PC-9 (cell line): ENCODE data around the gene RPL37A. TPM values are rescaled to one million over a fixed set of nuclear protein-coding genes. Genes with fewer than 3 reads are reported as not detected.

Experiments
- BruUV-seq: library from RNA; stranded (reverse); fragments of 400-500 nt; replicated peaks from 2 replicates; lab custom pipeline; 2021; lab: Mats Ljungman, UMichigan
- CTCF ChIA-PET: fragments of 300-600 bp; sonication (Branson Sonifier 250); formaldehyde crosslinking; loops from one replicate; lab custom pipeline; 2022; ENCODE audit warnings: antibody characterized with exemption; lab: Charles Lee
- POLR2A ChIA-PET: fragments of 300-600 bp; sonication (Branson Sonifier 250); formaldehyde crosslinking; loops from one replicate; lab custom pipeline; 2022; ENCODE audit warnings: antibody characterized with exemption; ENCODE audit not compliant: unreplicated experiment; lab: Charles Lee
- DNase-seq, 2 experiments: peaks; one replicate each; pipeline versions ENCODE4 v3.0.0 to v3.0.0-alpha.2; 2015 to 2022; ENCODE audit warnings: mixed read lengths in 1 of 2
- H2AFZ ChIP-seq: fragments of 200-600 bp; sonication (generic); 2 replicates; pipeline ENCODE4 v1.8.1; 2017; ENCODE audit warnings: antibody characterized with exemption
- H3F3A ChIP-seq: fragments of 200-600 bp; sonication (generic); 2 replicates; pipeline ENCODE4 v1.8.1; 2017; ENCODE audit warnings: antibody characterized with exemption, mild to moderate bottlenecking, low read depth; ENCODE audit not compliant: insufficient read depth
- H3K27ac ChIP-seq: fragments of 200-600 bp; sonication (generic); 2 replicates; pipeline ENCODE4 v1.6.1; 2016; ENCODE audit warnings: mixed run types
- H3K27me3 ChIP-seq: fragments of 200-600 bp; sonication (generic); 2 replicates; pipeline ENCODE4 v1.6.1; 2016; ENCODE audit warnings: low read depth, mixed run types; ENCODE audit not compliant: insufficient read depth
- H3K36me3 ChIP-seq: fragments of 200-600 bp; sonication (generic); 2 replicates; pipeline ENCODE4 v1.6.1; 2016; ENCODE audit warnings: low read depth, mixed run types
- H3K4me1 ChIP-seq: fragments of 200-600 bp; sonication (generic); replicated peaks from 2 replicates; pipeline ENCODE4 v1.6.1; 2016; ENCODE audit warnings: mixed run types; ENCODE audit not compliant: insufficient read depth
- H3K4me2 ChIP-seq: fragments of 200-600 bp; sonication (generic); 2 replicates; pipeline ENCODE4 v1.6.1; 2017; ENCODE audit warnings: mixed run types
- H3K4me3 ChIP-seq: fragments of 200-600 bp; sonication (generic); 2 replicates; pipeline ENCODE4 v1.6.1; 2016; ENCODE audit warnings: mixed run types
- H3K79me2 ChIP-seq: fragments of 200-600 bp; sonication (generic); 2 replicates; pipeline ENCODE4 v1.6.1; 2017; ENCODE audit warnings: low read depth, mixed run types
- H3K9me2 ChIP-seq: fragments of 200-600 bp; sonication (generic); 2 replicates; pipeline ENCODE4 v1.8.1; 2017; ENCODE audit warnings: mild to moderate bottlenecking; ENCODE audit not compliant: insufficient read depth
- H3K9me3 ChIP-seq: fragments of 200-600 bp; sonication (generic); 2 replicates; pipeline ENCODE4 v1.8.1; 2016; ENCODE audit warnings: low read depth; ENCODE audit not compliant: insufficient read depth
- H4K20me1 ChIP-seq: fragments of 200-600 bp; sonication (generic); 2 replicates; pipeline ENCODE4 v1.8.1; 2017; ENCODE audit not compliant: insufficient read depth
- EZH2 ChIP-seq: fragments of 200-600 bp; sonication (generic); IDR thresholded peaks from 2 replicates; pipeline ENCODE4 v1.8.0; 2017; ENCODE audit warnings: antibody characterized with exemption, low read depth
- intact Hi-C: fragments of 100-400 bp; cut with micrococcal nuclease; formaldehyde crosslinking; loops from one replicate; pipeline ENCODE4 v1.10.0; 2022; ENCODE audit not compliant: unreplicated experiment
- total RNA-seq: library from RNA; stranded (reverse); gene quantifications from 2 replicates; pipeline ENCODE4 v1.2.3, GENCODE V29; 2021
- TF ChIP-seq, protein P1 (sequence below): fragments of 200-600 bp; sonication (generic); conservative IDR thresholded peaks from 2 replicates; pipeline ENCODE4 v1.6.1; 2017; ENCODE audit warnings: mixed run types, antibody characterized with exemption, mild to moderate bottlenecking, moderate library complexity

RPL37A gene
- total RNA-seq, 1 experiment from 2014 or later = 2,248 TPM

DNA sequence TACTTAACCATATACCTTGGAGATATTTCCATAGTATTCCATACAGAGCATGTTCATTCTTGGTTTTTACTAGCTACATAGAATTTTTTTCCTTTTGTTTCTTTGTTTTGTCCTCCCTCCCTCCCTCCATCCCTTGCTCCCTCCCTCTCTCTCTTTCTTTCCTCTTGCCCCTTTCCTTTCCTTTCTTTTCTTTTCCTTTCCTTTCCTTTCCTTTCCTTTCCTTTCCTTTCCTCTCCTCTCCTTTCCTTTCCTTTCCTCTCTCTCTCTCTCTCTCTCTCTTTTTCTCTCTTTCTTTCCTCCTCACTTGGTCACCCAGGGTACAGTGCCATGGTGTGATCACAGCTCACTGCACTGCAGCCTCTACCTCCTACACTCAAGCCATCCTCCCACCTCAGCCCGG, 28.3 kb downstream of the RPL37A start:
- CTCF ChIA-PET = interaction anchor here (0.6 kb wide), 1 partner anchor 9 kb away, joined by 3 read pairs; no protein-coding TSS in a partner anchor
- H3K9me2 ChIP-seq = no peaks in the 10 kb centered on the region
- no peak overlapping the region for H2AFZ ChIP-seq
- H3K27me3 ChIP-seq = no peaks in the 10 kb centered on the region
- no peak for DNase-seq
- no peak overlapping the region for H3K4me3 ChIP-seq
- BruUV-seq = no TSS peak
- no peaks in the 10 kb centered on the region for H3K4me1 ChIP-seq
- no peaks in the 10 kb centered on the region for H3F3A ChIP-seq
- no peak overlapping the region for H3K27ac ChIP-seq
- H3K79me2 ChIP-seq = no peaks in the 10 kb centered on the region
- no peak overlapping the region for H3K4me2 ChIP-seq
- no peaks in the 10 kb centered on the region for H3K9me3 ChIP-seq
- H3K36me3 ChIP-seq = no peaks in the 10 kb centered on the region
- no peaks in the 10 kb centered on the region for H4K20me1 ChIP-seq
- POLR2A ChIA-PET = no interaction called here
- TF ChIP-seq, protein P1, sequence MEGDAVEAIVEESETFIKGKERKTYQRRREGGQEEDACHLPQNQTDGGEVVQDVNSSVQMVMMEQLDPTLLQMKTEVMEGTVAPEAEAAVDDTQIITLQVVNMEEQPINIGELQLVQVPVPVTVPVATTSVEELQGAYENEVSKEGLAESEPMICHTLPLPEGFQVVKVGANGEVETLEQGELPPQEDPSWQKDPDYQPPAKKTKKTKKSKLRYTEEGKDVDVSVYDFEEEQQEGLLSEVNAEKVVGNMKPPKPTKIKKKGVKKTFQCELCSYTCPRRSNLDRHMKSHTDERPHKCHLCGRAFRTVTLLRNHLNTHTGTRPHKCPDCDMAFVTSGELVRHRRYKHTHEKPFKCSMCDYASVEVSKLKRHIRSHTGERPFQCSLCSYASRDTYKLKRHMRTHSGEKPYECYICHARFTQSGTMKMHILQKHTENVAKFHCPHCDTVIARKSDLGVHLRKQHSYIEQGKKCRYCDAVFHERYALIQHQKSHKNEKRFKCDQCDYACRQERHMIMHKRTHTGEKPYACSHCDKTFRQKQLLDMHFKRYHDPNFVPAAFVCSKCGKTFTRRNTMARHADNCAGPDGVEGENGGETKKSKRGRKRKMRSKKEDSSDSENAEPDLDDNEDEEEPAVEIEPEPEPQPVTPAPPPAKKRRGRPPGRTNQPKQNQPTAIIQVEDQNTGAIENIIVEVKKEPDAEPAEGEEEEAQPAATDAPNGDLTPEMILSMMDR = no peak
- no peak for TF ChIP-seq EZH2
- intact Hi-C loops = no loop called here

- Histone ChIP-seq H4K20me1 (no peaks in the 10 kb centered on the region), H3K4me3 (no peak overlapping the region), H2AFZ (no peak overlapping the region), H3F3A (no peaks in the 10 kb centered on the region), H3K4me2 (no peak overlapping the region), H3K9me3 (no peaks in the 10 kb centered on the region), H3K27me3 (no peaks in the 10 kb centered on the region), H3K79me2 (no peaks in the 10 kb centered on the region), H3K27ac (no peak overlapping the region), H3K36me3 (no peaks in the 10 kb centered on the region), H3K4me1 (no peaks in the 10 kb centered on the region), H3K9me2 (no peaks in the 10 kb centered on the region)
- TF ChIP-seq, protein P1 = no peak
- no peak for TF ChIP-seq EZH2
- no TSS peak for BruUV-seq
- ChIA-PET CTCF (no interaction called here), POLR2A (no interaction called here)
- DNase-seq = peak in 1 of 2 experiments; percentile 6
- intact Hi-C loops = no loop called here
Observed at GRCh38 chr2:216527600-216527999, 29.0 kb downstream of the RPL37A start.

- H3F3A ChIP-seq = peaks cover 8% of the 10 kb centered on the region; the same call in 1 of the 2 replicates
- H3K27ac ChIP-seq = no peak overlapping the region
- H3K27me3 ChIP-seq = no peaks in the 10 kb centered on the region
- no peaks in the 10 kb centered on the region for H3K36me3 ChIP-seq
- H2AFZ ChIP-seq = no peak overlapping the region
- H3K79me2 ChIP-seq = no peaks in the 10 kb centered on the region
- DNase-seq = no peak
- intact Hi-C loops = no loop called here
- peaks cover 24% of the 10 kb centered on the region for H3K4me1 ChIP-seq
- ChIA-PET POLR2A (no interaction called here), CTCF (interaction anchor here (0.6 to 0.7 kb wide), 2 partner anchors 79 to 1318 kb away, joined by 3 to 14 read pairs; no protein-coding TSS in a partner anchor)
- no peaks in the 10 kb centered on the region for H3K9me3 ChIP-seq
- no peak overlapping the region for H3K4me2 ChIP-seq
- H3K4me3 ChIP-seq = no peak overlapping the region
- no peaks in the 10 kb centered on the region for H4K20me1 ChIP-seq
- BruUV-seq = no TSS peak
- TF ChIP-seq, protein P1 = no peak
- TF ChIP-seq EZH2 = no peak
- no peaks in the 10 kb centered on the region for H3K9me2 ChIP-seq
Observed at GRCh38 chr2:216532562-216532961, 33.9 kb downstream of the RPL37A start.
